HG03432 (cell line): Measurements from ENCODE around the gene GRIK3.

Source experiments
- ATAC-seq: cut with Tn5 transposase; IDR thresholded peaks from one replicate; pipeline ENCODE4 v1.9.1; 2021; ENCODE audit warnings: mild to moderate bottlenecking, moderate library complexity; ENCODE audit not compliant: unreplicated experiment

Gene GRIK3

GRCh38 chr1:36982709-36983108, 51.6 kb downstream of the GRIK3 start:
- no peak for ATAC-seq

GRCh38 chr1:36981771-36982622, 52.3 kb downstream of the GRIK3 start:
- ATAC-seq: no peak

GRCh38 chr1:36981126-36981525, 53.2 kb downstream of the GRIK3 start:
- ATAC-seq: no peak

- ATAC-seq: no peak
Observed at GRCh38 chr1:36977731-36978406, 56.4 kb downstream of the GRIK3 start.

- ATAC-seq: no peak
Observed at GRCh38 chr1:36975642-36976041, 58.7 kb downstream of the GRIK3 start.

GRCh38 chr1:36973056-36973455, 61.3 kb downstream of the GRIK3 start:
- ATAC-seq: no peak

- no peak for ATAC-seq
Observed at GRCh38 chr1:36971852-36972618, 62.3 kb downstream of the GRIK3 start.

GRCh38 chr1:36968730-36969129, 65.6 kb downstream of the GRIK3 start:
- ATAC-seq: no peak

- no peak for ATAC-seq
Observed at GRCh38 chr1:36966242-36966641, 68.1 kb downstream of the GRIK3 start.

- no peak for ATAC-seq
Observed at GRCh38 chr1:36965275-36966159, 68.8 kb downstream of the GRIK3 start.

GRCh38 chr1:36964830-36965229, 69.5 kb downstream of the GRIK3 start:
- no peak for ATAC-seq

GRCh38 chr1:36963006-36963405, 71.3 kb downstream of the GRIK3 start:
- ATAC-seq: no peak

GRCh38 chr1:36961062-36961615, 73.2 kb downstream of the GRIK3 start:
- ATAC-seq: no peak

GRCh38 chr1:36956570-36956969, 77.7 kb downstream of the GRIK3 start:
- no peak for ATAC-seq

- no peak for ATAC-seq
Observed at GRCh38 chr1:36955016-36955415, 79.3 kb downstream of the GRIK3 start.

GRCh38 chr1:36953061-36953460, 81.3 kb downstream of the GRIK3 start:
- ATAC-seq: no peak

GRCh38 chr1:36951761-36952160, 82.6 kb downstream of the GRIK3 start:
- no peak for ATAC-seq

GRCh38 chr1:36951292-36951750, 83.0 kb downstream of the GRIK3 start:
- no peak for ATAC-seq

- ATAC-seq: no peak
Observed at GRCh38 chr1:36950604-36951291, 83.6 kb downstream of the GRIK3 start.

- ATAC-seq: no peak
Observed at GRCh38 chr1:36948606-36949005, 85.7 kb downstream of the GRIK3 start.
